Motor neuron (in vitro differentiated cells): Measurements from ENCODE around the gene MINDY1. TPM values are rescaled to one million over a fixed set of nuclear protein-coding genes. Genes with fewer than 3 reads are reported as not detected.

Experiments
- ATAC-seq, 8 experiments: fragments of 200-7000 bp; cut with Tn5 transposase; replicated peaks in 6 of 8; 2 replicates each; pipeline ENCODE4 v1.8.0; 2021; ENCODE audit warnings: mild to moderate bottlenecking in 8 of 8, moderate library complexity in 8 of 8
- H3K27ac ChIP-seq, 2 donors: fragments of 250-450 bp; sonication (Bioruptor Pico); 2 replicates each; pipeline ENCODE4 v1.9.0; 2021; ENCODE audit warnings: antibody characterized with exemption in 2 of 2, mild to moderate bottlenecking in 2 of 2, moderate library complexity in 1 of 2
- H3K4me1 ChIP-seq, 2 donors: fragments of 250-450 bp; sonication (Bioruptor Pico); replicated peaks in 1 of 2; 2 replicates each; pipeline ENCODE4 v1.6.1; 2021; ENCODE audit warnings: antibody characterized with exemption in 2 of 2, mild to moderate bottlenecking in 2 of 2, moderate library complexity in 1 of 2
- H3K4me3 ChIP-seq, 5 donors: fragments of 250-450 bp; sonication (Bioruptor Pico); 2 replicates each; pipeline ENCODE4 v1.9.0; 2021; ENCODE audit warnings: antibody characterized with exemption in 5 of 5, mild to moderate bottlenecking in 5 of 5, moderate library complexity in 4 of 5
- WGBS, 10 experiments: fragments of 450-650 bp; shearing (Covaris generic); methylation state at CpG; one replicate each; pipeline ENCODE4 v1.0.0; 2022; 5-methylcytosine and 5-hydroxymethylcytosine counted together
- in situ Hi-C, 9 experiments: fragments of 400-800 bp; cut with MboI; loops; one replicate each; pipeline ENCODE4 v1.15.0; 2021; ENCODE audit warnings: low sequenced_read_pairs in 9 of 9, low pct_unique_long_range_greater_than_20kb in 2 of 9; ENCODE audit not compliant: unreplicated experiment in 9 of 9
- total RNA-seq, 8 experiments: library from RNA; unstranded; fragments of 300-600 nt; gene quantifications; 2 replicates each; pipeline versions ENCODE4 v1.2.3 to v1.2.4, GENCODE V29; 2022

MINDY1 gene, protein sequence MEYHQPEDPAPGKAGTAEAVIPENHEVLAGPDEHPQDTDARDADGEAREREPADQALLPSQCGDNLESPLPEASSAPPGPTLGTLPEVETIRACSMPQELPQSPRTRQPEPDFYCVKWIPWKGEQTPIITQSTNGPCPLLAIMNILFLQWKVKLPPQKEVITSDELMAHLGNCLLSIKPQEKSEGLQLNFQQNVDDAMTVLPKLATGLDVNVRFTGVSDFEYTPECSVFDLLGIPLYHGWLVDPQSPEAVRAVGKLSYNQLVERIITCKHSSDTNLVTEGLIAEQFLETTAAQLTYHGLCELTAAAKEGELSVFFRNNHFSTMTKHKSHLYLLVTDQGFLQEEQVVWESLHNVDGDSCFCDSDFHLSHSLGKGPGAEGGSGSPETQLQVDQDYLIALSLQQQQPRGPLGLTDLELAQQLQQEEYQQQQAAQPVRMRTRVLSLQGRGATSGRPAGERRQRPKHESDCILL
- 10 to 100 TPM in 7 of 8 experiments, 1 to 10 TPM in 1; 7.5 to 22.7 (median 19.0) TPM for total RNA-seq

DNA sequence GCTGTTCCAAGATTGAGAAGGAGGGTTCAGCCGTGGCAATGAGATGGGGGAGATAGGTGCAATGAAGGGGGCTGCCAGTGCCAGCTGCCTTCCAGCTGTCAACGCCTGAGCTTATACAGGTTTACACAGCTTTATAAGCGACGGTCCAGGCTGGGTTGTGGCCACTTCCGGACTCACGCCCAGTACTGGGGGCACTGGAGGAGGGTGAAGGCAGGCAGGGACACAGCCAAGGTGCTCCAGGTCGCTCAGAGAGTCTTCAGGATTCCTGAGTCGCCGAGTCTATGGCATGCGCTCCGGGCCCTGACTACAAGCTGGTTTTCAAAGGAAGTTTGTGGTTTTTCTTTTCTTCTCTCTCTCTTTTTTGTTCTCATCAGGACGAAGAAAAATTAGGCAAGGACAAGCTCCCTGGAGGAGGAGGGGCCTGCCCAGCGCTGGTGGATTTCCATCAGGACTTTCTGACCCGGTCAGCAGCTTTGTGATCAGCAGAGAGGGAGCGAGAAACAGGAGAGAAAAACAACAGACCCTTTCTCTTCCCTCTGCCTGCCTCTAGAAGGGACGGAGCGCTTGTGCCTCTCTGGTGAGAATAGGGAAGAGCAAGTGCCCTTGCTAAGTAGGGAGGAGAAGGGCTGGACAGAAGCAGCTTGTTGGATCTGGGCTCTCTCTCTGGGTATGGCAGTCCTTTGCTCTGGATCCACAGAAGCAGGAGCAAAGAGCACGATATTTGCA lies at the start of gene MINDY1:
TSS of gene MINDY1 (minus strand) at position 576 of the 726 bp plus-strand sequence. CDS start 4,285 bp downstream, outside the sequence.
- Histone ChIP-seq H3K4me3 (peak within 1 kb of the TSS; percentile 36 to 67 (median 42)), H3K27ac (peak within 1 kb of the TSS; percentile 40 to 68), H3K4me1 (peaks cover 45 to 52% of the 10 kb centered on the region in 2 donors)
- WGBS, 10 experiments = 0 to 17% (median 3%) methylated on average over 1 to 17 of the region's 18 CpGs; no CpG with 5 or more reads in 2 of the 10 experiments
- in situ Hi-C loops = no loop called here
- peak; percentile 70 to 85 (median 80) for ATAC-seq

DNA sequence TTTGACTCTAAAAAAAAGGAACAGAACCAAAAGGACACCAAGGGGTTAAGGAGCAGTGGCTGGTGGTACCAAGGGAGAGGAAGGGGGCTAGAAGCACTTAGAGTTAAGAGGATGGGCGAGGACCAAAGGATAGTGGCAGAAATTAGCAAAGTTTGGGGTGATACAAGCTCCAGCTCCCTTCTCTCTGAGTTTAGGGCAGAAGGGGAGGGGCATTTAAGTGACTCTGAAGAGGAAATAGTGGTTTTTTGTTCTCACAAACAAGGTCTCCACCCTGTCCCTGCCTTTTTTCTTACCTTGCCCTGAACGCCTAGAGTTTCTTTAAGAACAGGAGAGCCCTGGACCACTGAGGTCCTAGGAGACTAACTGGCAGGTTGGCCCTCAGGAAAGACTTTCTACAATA lies 49.4 kb upstream of the MINDY1 start:
- in situ Hi-C loops = loop anchor here in 1 of 9 experiments (25.0 kb wide), 1 partner anchor 106 kb away; the partner anchor contains the start of genes LYSMD1, SCNM1 and TNFAIP8L2
- Histone ChIP-seq H3K4me1 (peaks cover 10 to 12% of the 10 kb centered on the region in 2 donors), H3K27ac (no peak overlapping the region), H3K4me3 (no peak overlapping the region)
- 0 to 78% (median 53%) methylated on average over 1 to 2 of the region's 2 CpGs; no CpG with 5 or more reads in 2 of the 10 experiments for WGBS, 10 experiments
- no peak for ATAC-seq

DNA sequence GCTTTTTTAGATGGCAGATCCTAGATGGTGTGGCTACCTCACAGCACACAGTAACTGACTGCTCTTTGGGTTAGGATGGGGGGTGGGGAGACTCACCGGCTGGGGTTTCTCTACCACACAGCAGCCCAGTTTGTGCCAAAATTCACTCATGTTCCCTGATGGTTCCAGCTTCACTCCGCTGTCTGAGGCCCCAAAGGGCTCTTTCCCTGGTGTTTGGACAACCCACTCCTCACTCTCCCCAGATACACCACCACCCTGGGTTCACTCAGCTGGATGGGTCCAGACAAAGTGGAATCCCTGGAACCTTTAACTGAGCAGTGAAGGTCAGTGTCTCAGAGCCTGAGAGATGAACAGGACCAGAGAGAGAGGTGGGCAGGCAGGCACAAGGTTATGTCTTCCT lies 48.9 kb upstream of the MINDY1 start:
- 100% methylated on average over 1 of the region's 2 CpGs; no CpG with 5 or more reads in 6 of the 10 experiments for WGBS, 10 experiments
- in situ Hi-C loops = loop anchor here in 1 of 9 experiments (25.0 kb wide), 1 partner anchor 107 kb away; the partner anchor contains the start of genes LYSMD1, SCNM1 and TNFAIP8L2
- ATAC-seq = no peak
- H3K4me3 ChIP-seq = no peak overlapping the region
- no peak overlapping the region for H3K27ac ChIP-seq
- H3K4me1 ChIP-seq = peaks cover 10 to 12% of the 10 kb centered on the region in 2 donors

DNA sequence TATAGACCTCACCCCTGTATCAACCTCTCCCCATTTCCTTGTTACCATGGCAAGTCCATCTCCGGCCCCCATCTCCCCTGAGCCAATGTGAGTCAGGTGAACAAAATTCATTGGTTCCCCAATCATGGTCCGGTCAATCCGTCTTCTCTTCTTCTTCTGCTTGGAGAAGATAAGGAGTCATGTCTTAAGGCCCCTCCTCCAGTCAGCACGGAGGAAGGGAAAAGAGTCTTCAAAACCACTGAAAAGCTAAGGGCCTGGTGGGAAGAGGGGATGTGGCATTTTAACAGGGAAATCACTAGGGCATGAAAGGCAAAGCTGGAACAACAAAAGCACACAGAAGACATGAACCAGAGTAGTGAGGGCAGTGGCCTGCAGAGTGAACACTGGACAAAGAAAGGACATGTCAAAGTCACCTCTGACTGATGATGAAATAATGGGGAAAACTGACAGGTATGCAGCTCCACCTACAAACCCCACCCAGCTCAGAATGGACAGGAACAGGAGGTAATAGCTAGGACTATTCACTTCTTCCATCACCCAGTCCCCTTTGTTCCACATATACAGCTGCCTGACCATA lies 48.4 kb upstream of the MINDY1 start:
- no peak overlapping the region for H3K27ac ChIP-seq
- WGBS, 10 experiments = 71 to 100% (median 85%) methylated on average over 1 to 4 of the region's 4 CpGs; no CpG with 5 or more reads in 3 of the 10 experiments

DNA sequence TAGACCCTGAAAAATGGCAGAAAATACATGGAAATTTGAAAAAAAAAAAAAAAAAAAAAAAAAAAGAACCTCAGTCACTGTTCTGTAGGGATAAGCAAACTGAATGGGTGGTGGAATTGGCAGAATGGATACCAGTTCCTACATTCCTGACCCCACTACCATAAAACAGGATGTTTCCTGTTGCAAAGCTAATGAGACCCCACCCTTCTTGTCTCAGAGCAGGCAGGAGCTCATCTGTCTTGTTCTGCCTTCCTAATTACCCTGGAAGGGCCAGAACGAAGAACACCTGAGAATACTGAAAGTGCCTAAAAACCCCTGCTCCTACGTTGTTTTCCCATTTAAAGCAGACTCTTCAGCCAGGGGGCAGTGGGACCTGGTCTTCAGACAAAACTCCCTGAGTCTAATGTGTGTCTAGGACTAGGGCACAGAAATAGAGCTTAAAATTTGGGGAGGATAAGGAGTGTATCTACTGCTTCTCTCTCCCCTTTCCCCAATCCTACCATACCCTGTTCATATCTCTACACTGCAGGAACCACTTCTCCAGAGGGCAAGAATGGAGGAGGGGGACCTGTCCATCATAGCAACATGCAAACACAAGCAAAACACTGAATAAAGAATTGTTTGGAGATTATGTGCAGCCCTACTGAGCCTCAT lies 44.8 kb upstream of the MINDY1 start:
- H3K27ac ChIP-seq = no peak overlapping the region

More for the DNA sequence above, 48.4 kb upstream of the MINDY1 start:
- Histone ChIP-seq H3K4me1 (peaks cover 14 to 16% of the 10 kb centered on the region in 2 donors), H3K4me3 (no peak overlapping the region)
- in situ Hi-C loops = loop anchor here in 1 of 9 experiments (25.0 kb wide), 1 partner anchor 107 kb away; the partner anchor contains the start of genes LYSMD1, SCNM1 and TNFAIP8L2
- no peak for ATAC-seq

DNA sequence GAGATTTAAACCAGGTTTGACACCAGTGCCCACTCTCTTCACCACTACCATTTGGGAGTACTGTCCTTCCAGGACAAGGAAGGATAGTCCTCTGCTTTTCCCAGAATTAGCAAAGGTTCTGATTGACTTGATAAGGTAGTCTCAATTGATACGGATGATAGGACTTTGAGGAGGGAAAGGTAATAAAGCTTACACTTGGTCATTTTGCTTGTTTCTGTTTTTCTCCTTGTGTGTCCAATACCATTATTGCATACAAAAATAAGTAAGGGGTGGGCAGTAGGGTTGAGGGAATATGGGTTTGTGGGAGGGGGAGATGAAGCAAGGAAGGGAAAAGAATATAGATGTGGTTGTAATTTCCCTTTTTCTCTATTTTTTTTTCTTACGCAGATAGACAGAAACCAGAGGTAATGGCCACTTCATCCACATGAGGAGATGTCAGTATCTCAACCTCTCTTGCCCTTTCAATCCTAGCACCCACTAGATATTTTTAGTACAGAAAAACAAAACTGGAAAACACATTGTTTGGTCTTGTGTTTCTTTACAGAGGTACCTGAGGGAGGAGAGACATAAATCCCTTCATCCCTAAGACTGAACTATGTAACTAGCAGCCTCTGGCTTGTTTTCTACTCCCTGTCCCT lies 43.5 kb upstream of the MINDY1 start:
- Histone ChIP-seq H3K27ac (no peak overlapping the region), H3K4me3 (no peak overlapping the region), H3K4me1 (peaks cover 21 to 24% of the 10 kb centered on the region in 2 donors)
- 71 to 100% (median 100%) methylated on average over 1 to 2 of the region's 2 CpGs for WGBS, 10 experiments
- no peak for ATAC-seq
- in situ Hi-C loops = loop anchor here in 1 of 9 experiments (25.0 kb wide), 1 partner anchor 112 kb away; the partner anchor contains the start of genes LYSMD1, SCNM1 and TNFAIP8L2

More for the DNA sequence above, 44.8 kb upstream of the MINDY1 start:
- peaks cover 21 to 24% of the 10 kb centered on the region in 2 donors for H3K4me1 ChIP-seq
- no peak overlapping the region for H3K4me3 ChIP-seq
- no peak for ATAC-seq
- 40 to 100% (median 77%) methylated on average over 1 to 2 of the region's 2 CpGs; no CpG with 5 or more reads in 2 of the 10 experiments for WGBS, 10 experiments
- in situ Hi-C loops = loop anchor here in 1 of 9 experiments (25.0 kb wide), 1 partner anchor 111 kb away; the partner anchor contains the start of genes LYSMD1, SCNM1 and TNFAIP8L2

DNA sequence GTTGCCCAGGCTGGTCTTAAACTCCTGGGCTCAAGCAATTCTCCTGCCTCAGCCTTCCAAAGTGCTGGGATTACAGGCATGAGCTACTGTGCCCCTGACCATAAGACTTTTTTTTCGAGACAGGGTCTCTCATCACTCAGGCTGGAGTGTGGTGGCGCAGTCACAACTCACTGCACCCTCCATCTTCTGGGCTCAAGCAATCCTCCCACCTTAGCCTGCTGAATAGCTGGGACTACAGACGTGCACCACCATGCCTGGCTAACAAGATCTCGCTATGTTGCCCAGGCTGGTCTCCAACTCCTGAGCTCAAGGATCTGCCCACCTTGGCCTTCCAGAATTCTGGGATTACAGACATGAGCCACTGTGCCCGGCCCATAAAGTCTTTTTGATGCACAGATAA lies 42.8 kb upstream of the MINDY1 start:
- WGBS, 10 experiments = 78 to 100% (median 100%) methylated on average over 1 to 5 of the region's 5 CpGs; no CpG with 5 or more reads in 5 of the 10 experiments
- ATAC-seq = no peak
- H3K27ac ChIP-seq = no peak overlapping the region
- in situ Hi-C loops = no loop called here
- H3K4me1 ChIP-seq = peaks cover 21 to 24% of the 10 kb centered on the region in 2 donors
- peak overlapping the region in 3 of 5 donors; percentile 1 to 78 (median 65) for H3K4me3 ChIP-seq

DNA sequence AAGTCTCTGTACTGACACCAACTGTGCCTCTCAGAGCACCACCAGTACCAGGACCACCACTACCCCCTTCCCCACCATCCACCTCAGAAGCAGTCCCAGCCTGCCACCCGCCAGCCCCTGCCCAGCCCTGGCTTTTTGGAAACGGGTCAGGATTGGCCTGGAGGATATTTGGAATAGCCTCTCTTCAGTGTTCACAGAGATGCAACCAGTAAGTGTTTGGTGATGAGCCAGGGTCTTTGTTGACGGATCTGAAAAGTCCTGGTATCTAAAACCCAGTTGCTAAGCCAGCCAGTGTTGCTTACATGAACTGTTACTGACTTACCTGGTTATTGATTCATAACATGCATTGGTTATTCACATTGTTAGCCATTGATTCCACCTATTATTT lies 41.9 kb upstream of the MINDY1 start:
- in situ Hi-C loops = no loop called here
- Histone ChIP-seq H3K4me3 (peak overlapping the region; percentile 58 to 82 (median 75)), H3K27ac (peak overlapping the region; percentile 96), H3K4me1 (peaks cover 21 to 24% of the 10 kb centered on the region in 2 donors)
- WGBS, 10 experiments = 0 to 100% (median 49%) methylated on average over 1 to 3 of the region's 3 CpGs; no CpG with 5 or more reads in 2 of the 10 experiments
- no peak for ATAC-seq

DNA sequence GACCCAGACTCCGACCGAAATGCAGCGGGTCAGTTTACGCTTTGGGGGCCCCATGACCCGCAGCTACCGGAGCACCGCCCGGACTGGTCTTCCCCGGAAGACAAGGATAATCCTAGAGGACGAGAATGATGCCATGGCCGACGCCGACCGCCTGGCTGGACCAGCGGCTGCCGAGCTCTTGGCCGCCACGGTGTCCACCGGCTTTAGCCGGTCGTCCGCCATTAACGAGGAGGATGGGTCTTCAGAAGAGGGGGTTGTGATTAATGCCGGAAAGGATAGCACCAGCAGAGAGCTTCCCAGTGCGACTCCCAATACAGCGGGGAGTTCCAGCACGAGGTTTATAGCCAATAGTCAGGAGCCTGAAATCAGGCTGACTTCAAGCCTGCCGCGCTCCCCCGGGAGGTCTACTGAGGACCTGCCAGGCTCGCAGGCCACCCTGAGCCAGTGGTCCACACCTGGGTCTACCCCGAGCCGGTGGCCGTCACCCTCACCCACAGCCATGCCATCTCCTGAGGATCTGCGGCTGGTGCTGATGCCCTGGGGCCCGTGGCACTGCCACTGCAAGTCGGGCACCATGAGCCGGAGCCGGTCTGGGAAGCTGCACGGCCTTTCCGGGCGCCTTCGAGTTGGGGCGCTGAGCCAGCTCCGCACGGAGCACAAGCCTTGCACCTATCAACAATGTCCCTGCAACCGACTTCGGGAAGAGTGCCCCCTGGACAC lies 41.4 kb upstream of the MINDY1 start:
- in situ Hi-C loops = no loop called here
- peak overlapping the region; percentile 58 to 82 (median 75) for H3K4me3 ChIP-seq
- peak; percentile 71 to 83 (median 78) for ATAC-seq
- H3K27ac ChIP-seq = peak overlapping the region; percentile 96
- H3K4me1 ChIP-seq = peaks cover 21 to 24% of the 10 kb centered on the region in 2 donors
- WGBS, 10 experiments = 0 to 8% (median 0%) methylated on average over 1 to 20 of the region's 48 CpGs; no CpG with 5 or more reads in 3 of the 10 experiments

DNA sequence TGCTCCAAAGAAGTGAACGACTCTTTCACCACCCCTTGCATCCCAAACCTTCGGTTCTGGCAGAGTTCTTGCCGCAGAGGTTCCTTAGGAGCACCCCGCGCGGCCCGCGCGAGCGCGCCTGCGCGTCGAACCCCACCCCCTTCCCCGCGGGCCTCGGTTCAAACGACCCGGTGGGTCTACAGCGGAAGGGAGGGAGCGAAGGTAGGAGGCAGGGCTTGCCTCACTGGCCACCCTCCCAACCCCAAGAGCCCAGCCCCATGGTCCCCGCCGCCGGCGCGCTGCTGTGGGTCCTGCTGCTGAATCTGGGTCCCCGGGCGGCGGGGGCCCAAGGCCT lies 40.9 kb upstream of the MINDY1 start, which contains the start of gene C1orf56:
TSS of gene C1orf56 (plus strand) at position 161 of the 334 bp plus-strand sequence. CDS start at position 258, 97 bp downstream.
- WGBS, 10 experiments = 0 to 2% (median 0%) methylated on average over 1 to 20 of the region's 29 CpGs; no CpG with 5 or more reads in 4 of the 10 experiments
- Histone ChIP-seq H3K4me1 (peaks cover 21 to 24% of the 10 kb centered on the region in 2 donors), H3K4me3 (peak within 1 kb of the TSS; percentile 58 to 82 (median 75)), H3K27ac (peak within 1 kb of the TSS; percentile 96)
- peak; percentile 63 to 85 (median 81) for ATAC-seq
- in situ Hi-C loops = no loop called here

DNA sequence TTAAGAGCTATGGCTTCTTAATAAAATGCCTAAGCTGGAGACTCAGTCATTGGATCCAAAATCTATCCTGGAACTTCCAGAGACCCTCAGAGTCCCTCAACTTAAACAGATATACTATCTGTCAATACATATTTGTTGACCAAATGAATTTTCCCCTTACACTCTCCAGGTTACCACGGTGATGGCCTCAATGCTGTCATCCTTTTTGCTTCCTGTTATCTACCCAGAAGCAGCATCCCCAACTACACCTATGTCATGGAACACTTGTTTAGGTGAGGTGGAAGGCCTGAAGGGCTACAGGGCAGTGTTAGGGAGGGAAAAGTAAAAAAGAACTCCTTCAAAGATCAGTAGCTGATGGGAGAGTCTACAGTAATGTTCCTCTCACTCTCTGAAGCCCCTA lies 36.5 kb upstream of the MINDY1 start:
- ATAC-seq = no peak
- in situ Hi-C loops = no loop called here

More for the DNA sequence above, 36.5 kb upstream of the MINDY1 start:
- peaks cover 2 to 4% of the 10 kb centered on the region in 2 donors for H3K4me1 ChIP-seq
- no peak overlapping the region for H3K4me3 ChIP-seq
- no peak overlapping the region for H3K27ac ChIP-seq
- WGBS, 10 experiments = 57 to 100% (median 100%) methylated on average over 1 of the region's 1 CpG; no CpG with 5 or more reads in 3 of the 10 experiments
